PFSK-1 (cell line): ENCODE measurements around the gene SIX3.

Source experiments
- FOXP2 ChIP-seq: optimal IDR thresholded peaks from 2 replicates; pipeline ENCODE3; 2011; ENCODE audit warnings: borderline replicate concordance, control low read depth, inconsistent platforms; ENCODE audit not compliant: insufficient read depth; ENCODE audit errors: extremely low read length, extremely low read depth
- POLR2AphosphoS5 ChIP-seq: IDR thresholded peaks from 2 replicates; pipeline ENCODE4 v1.6.1; 2012; ENCODE audit warnings: low read depth, mild to moderate bottlenecking, control low read depth, low read length, moderate library complexity
- SIN3A ChIP-seq: IDR thresholded peaks from 2 replicates; pipeline ENCODE4 v1.6.1; 2012; ENCODE audit warnings: mild to moderate bottlenecking, low read length, moderate library complexity, borderline replicate concordance; ENCODE audit not compliant: insufficient read depth

DNA sequence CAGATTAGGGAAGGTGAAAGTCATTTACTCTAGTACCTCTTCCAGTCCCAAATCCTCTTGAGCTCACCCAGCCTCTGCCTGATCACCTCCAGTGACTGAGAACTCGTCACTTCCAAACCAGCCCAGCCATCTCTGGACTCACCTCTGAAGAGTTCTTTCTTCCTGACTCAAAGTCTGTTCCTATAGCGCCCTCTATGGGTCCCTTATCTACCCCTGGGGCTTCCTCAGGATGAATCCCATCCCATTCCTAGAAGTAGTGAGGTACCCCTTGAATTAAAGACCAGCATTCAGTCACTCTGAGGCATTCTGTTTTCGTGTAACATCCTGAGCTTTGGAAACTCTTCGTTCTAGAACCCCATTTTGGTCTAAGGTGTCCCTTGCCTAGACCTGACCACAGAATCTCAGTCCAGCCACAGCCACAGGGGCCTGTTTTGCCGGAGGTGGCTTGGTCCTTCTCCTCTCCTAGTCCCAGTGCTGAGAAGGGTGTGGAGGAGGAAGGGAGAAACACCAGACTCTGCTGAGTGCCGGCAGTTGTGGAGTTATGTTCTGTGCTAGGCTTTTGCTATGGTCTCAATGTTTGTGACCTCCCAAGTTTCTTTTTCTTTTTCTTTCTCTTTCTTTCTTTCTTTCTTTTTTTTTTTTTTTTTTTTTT is 32.7 kb downstream of the SIX3 start:
- TF ChIP-seq SIN3A (no peak), POLR2AphosphoS5 (no peak), FOXP2 (no peak)
